ENCODE measurements around the gene HDAC4.

DNA sequence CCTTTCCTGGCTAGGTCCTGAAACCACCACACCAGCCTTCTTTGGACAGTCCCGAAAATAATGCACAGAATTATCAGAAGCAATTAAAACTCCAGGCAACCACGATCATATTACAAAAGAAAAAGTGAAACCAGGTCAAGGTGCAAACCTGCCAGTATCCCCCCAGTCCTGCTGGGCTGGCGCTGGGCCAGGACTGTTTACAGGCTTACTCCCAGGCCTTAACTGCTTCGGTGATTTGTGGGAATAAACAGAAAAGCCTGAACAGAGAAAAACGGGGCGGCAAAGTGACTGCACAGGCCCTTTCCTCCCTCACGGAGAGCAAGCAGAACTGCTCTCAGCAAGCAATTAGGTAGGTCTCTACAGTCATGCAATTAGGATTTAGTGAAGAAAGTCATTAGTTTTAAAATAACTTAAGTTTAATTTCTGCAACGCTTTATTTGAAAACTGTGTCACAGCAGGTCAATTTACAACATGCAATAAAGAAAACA lies 1.3 kb downstream of the HDAC4 start:
- TF ChIP-seq, protein P1, sequence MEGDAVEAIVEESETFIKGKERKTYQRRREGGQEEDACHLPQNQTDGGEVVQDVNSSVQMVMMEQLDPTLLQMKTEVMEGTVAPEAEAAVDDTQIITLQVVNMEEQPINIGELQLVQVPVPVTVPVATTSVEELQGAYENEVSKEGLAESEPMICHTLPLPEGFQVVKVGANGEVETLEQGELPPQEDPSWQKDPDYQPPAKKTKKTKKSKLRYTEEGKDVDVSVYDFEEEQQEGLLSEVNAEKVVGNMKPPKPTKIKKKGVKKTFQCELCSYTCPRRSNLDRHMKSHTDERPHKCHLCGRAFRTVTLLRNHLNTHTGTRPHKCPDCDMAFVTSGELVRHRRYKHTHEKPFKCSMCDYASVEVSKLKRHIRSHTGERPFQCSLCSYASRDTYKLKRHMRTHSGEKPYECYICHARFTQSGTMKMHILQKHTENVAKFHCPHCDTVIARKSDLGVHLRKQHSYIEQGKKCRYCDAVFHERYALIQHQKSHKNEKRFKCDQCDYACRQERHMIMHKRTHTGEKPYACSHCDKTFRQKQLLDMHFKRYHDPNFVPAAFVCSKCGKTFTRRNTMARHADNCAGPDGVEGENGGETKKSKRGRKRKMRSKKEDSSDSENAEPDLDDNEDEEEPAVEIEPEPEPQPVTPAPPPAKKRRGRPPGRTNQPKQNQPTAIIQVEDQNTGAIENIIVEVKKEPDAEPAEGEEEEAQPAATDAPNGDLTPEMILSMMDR (IDR thresholded peaks at IDR 0.05), result no peak
- TF ChIP-seq ZFX (IDR thresholded peaks at IDR 0.05; ENCODE audit: borderline replicate concordance), result no peak

All from 22Rv1 (cell line).